SK-N-MC (cell line): ENCODE data around the gene MMP15.

ENCODE experiments used
- DNase-seq: peaks from one replicate; pipeline ENCODE4 v3.0.0-alpha.2; 2011; ENCODE audit warnings: low read depth, low spot score
- H3K27ac ChIP-seq: fragments of 200-600 bp; sonication (generic); 2 replicates; pipeline ENCODE4 v1.5.1; 2016; ENCODE audit warnings: mixed run types
- H3K36me3 ChIP-seq: fragments of 200-600 bp; sonication (generic); 2 replicates; pipeline ENCODE4 v1.6.1; 2017; ENCODE audit warnings: antibody characterized with exemption, low read length, mixed read lengths; ENCODE audit not compliant: insufficient read depth
- H3K4me3 ChIP-seq: fragments of 200-600 bp; sonication (generic); 2 replicates; pipeline ENCODE4 v1.5.1; 2016
- H3K9ac ChIP-seq: fragments of 200-600 bp; sonication (generic); 2 replicates; pipeline ENCODE4 v1.8.0; 2017; ENCODE audit warnings: mixed run types, mixed read lengths; ENCODE audit not compliant: insufficient read length
- H3K9me3 ChIP-seq: fragments of 200-600 bp; sonication (generic); 2 replicates; pipeline ENCODE4 v1.6.1; 2017; ENCODE audit warnings: low read depth, mild to moderate bottlenecking, antibody characterized with exemption, low read length, moderate library complexity, mixed read lengths
- EZH2 ChIP-seq: fragments of 200-600 bp; sonication (generic); IDR thresholded peaks from one replicate; pipeline ENCODE4 v1.6.1; 2017; ENCODE audit warnings: antibody characterized with exemption
- FOXP2 ChIP-seq: optimal IDR thresholded peaks from 2 replicates; pipeline ENCODE3; 2011; ENCODE audit warnings: mild to moderate bottlenecking, moderate library complexity; ENCODE audit not compliant: insufficient read depth; ENCODE audit errors: extremely low read length, control extremely low read depth
- POLR2AphosphoS5 ChIP-seq: IDR thresholded peaks from 2 replicates; pipeline ENCODE4 v1.6.1; 2012; ENCODE audit warnings: mild to moderate bottlenecking, low read depth, low read length, borderline replicate concordance

Gene MMP15

DNA sequence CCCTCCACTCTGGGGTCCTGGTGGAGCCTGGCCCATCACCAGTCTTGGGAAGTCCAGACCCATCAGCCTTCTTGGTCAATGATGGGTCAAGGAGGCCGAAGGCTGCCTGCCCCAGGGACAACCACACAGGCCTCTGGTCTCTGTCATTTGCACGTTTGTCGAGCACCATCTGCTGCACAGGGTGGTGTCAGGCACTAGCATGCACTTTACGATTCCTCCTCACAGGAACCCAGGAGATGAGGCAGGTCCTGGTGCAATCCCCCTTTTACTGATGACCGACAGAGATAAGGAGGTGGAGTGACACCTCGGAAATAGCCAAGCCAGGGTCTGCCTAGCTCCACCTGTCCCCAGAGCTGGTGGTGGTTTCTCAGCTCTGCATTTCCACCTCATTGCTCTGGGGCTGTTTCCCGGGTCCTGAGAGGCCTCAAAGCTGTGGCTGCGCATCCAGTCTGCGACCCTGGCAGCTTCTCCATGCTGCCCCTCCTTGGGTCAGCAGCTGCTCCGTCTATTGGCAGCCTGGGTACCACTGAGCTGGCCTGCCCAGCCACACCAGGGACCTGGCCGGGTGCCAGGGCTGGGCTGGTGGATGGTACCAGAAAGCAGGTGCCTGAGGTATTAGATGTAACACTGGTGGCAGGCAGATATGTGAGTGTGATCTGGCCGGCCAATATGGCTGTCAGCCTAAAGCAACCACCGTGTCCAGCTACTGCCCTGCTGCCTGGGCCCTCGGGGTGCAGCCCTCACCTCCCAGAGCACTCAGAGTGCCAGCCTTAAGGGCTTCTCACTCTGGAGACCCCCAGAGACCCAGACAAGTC, 10.0 kb downstream of the MMP15 start:
- no peak for DNase-seq
- TF ChIP-seq FOXP2: no peak
- TF ChIP-seq EZH2: no peak
- no peak for TF ChIP-seq POLR2AphosphoS5
- Histone ChIP-seq H3K4me3 (no peak overlapping the region), H3K9ac (no peak overlapping the region), H3K36me3 (no peaks in the 10 kb centered on the region), H3K27ac (no peak overlapping the region), H3K9me3 (no peaks in the 10 kb centered on the region)

DNA sequence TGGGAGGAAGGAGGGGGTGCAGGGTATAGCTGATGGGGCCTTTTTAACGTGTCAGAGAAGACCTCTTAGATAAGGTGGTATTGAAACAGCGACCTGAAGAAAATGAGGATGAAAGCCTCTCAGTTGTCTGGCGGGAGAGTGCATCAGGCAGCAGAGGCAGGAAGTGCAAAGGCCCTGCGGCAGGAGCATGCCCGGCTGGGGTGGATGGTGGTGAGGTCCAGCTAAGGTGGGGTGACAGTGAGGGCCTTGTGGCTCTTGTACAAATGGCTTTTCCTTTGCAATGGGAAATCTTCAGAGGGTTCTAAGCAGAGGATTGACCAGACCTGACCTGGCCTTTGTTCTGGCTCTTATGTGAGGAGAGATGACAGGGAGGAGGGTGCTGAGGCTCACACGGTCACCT, 11.4 kb downstream of the MMP15 start:
- no peak overlapping the region for H3K9ac ChIP-seq
- TF ChIP-seq EZH2 (no peak), FOXP2 (no peak), POLR2AphosphoS5 (no peak)
- H3K4me3 ChIP-seq: no peak overlapping the region
- no peaks in the 10 kb centered on the region for H3K9me3 ChIP-seq
- no peak overlapping the region for H3K27ac ChIP-seq
- no peaks in the 10 kb centered on the region for H3K36me3 ChIP-seq
- DNase-seq: no peak

DNA sequence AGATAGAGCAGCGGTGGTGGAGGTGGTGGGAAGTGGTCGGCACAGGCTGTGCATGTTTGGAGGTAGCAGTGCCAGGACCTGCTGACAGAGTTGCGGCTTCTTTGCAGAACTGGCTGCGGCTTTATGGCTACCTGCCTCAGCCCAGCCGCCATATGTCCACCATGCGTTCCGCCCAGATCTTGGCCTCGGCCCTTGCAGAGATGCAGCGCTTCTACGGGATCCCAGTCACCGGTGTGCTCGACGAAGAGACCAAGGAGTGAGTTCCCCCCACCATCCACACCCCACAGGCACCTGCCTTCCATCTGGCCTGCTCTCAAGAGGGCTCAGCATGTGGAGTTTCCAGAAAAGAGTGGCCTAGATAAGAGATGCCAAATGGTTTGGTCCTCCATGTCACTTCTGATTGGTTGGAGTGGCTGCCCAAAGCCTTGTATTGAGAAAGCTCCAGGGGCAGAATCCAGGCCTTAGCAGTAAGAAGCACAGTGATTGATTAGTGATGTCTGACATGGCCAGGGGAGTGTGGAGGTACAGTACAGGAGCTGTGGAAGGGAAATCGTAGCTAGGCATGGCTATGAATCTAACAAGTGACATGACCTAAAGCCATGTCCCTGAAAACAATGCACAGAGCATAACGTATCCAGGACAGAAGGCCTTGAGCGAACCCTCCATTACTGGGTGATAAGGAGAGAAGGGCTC, 12.0 kb downstream of the MMP15 start:
- no peak overlapping the region for H3K4me3 ChIP-seq
- H3K27ac ChIP-seq: no peak overlapping the region
- no peak for DNase-seq
- H3K9me3 ChIP-seq: no peaks in the 10 kb centered on the region
- H3K9ac ChIP-seq: no peak overlapping the region
- H3K36me3 ChIP-seq: no peaks in the 10 kb centered on the region
- TF ChIP-seq POLR2AphosphoS5 (no peak), EZH2 (no peak), FOXP2 (no peak)

DNA sequence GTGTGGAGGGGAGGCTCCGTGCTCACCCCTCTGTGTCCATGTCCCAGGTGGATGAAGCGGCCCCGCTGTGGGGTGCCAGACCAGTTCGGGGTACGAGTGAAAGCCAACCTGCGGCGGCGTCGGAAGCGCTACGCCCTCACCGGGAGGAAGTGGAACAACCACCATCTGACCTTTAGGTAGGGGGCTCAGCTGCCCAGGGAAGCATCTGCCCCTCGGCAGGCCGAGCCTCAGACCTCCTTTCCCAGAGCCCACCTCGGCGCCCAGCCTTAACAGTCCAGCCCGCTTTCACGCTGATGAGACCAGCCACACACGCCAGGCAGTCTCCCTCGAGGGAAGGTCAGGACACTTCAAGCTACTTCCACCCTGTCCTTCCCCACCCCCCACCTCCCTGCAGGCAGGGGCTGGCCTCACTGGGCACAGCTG, 12.7 kb downstream of the MMP15 start:
- no peaks in the 10 kb centered on the region for H3K36me3 ChIP-seq
- no peak for DNase-seq

DNA sequence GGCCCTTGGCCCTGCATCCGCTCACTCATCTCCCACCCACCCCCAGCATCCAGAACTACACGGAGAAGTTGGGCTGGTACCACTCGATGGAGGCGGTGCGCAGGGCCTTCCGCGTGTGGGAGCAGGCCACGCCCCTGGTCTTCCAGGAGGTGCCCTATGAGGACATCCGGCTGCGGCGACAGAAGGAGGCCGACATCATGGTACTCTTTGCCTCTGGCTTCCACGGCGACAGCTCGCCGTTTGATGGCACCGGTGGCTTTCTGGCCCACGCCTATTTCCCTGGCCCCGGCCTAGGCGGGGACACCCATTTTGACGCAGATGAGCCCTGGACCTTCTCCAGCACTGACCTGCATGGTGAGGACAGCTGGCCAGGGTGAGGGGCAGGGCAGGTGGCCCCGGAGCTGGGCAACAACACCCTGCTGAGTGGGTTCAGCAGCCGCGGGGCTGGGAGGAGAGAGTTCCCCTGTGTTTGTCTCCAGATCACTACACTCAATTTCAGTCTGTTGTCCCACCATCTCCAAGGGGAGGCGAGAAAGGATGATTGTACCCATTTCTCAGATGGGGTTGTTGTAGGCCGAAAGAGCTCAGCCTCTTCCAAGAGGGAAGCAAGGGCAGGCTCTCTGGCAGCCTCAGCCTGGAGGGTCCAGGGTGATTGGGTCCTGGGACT, 14.4 kb downstream of the MMP15 start:
- TF ChIP-seq EZH2: no peak
- H3K9ac ChIP-seq: no peak overlapping the region
- no peaks in the 10 kb centered on the region for H3K9me3 ChIP-seq
- no peak overlapping the region for H3K27ac ChIP-seq
- no peak for DNase-seq
- no peaks in the 10 kb centered on the region for H3K36me3 ChIP-seq
- no peak overlapping the region for H3K4me3 ChIP-seq

More for the DNA sequence above, 12.7 kb downstream of the MMP15 start:
- Histone ChIP-seq H3K4me3 (no peak overlapping the region), H3K27ac (no peak overlapping the region), H3K9ac (no peak overlapping the region), H3K9me3 (no peaks in the 10 kb centered on the region)
- TF ChIP-seq POLR2AphosphoS5 (no peak), FOXP2 (no peak), EZH2 (no peak)

DNA sequence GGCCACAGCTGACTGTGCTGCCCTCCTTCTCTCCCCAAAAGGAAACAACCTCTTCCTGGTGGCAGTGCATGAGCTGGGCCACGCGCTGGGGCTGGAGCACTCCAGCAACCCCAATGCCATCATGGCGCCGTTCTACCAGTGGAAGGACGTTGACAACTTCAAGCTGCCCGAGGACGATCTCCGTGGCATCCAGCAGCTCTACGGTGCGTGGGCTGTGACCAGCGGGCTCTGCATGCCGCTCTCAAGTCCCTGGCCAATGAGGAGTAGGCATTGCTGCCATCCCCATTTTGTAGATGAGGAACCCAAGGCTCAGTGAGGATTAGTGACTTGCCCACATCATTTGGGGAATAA, 14.9 kb downstream of the MMP15 start:
- Histone ChIP-seq H3K4me3 (no peak overlapping the region), H3K9ac (no peak overlapping the region), H3K36me3 (no peaks in the 10 kb centered on the region), H3K27ac (no peak overlapping the region), H3K9me3 (no peaks in the 10 kb centered on the region)
- no peak for TF ChIP-seq EZH2
- no peak for TF ChIP-seq FOXP2
- TF ChIP-seq POLR2AphosphoS5: no peak
- no peak for DNase-seq

DNA sequence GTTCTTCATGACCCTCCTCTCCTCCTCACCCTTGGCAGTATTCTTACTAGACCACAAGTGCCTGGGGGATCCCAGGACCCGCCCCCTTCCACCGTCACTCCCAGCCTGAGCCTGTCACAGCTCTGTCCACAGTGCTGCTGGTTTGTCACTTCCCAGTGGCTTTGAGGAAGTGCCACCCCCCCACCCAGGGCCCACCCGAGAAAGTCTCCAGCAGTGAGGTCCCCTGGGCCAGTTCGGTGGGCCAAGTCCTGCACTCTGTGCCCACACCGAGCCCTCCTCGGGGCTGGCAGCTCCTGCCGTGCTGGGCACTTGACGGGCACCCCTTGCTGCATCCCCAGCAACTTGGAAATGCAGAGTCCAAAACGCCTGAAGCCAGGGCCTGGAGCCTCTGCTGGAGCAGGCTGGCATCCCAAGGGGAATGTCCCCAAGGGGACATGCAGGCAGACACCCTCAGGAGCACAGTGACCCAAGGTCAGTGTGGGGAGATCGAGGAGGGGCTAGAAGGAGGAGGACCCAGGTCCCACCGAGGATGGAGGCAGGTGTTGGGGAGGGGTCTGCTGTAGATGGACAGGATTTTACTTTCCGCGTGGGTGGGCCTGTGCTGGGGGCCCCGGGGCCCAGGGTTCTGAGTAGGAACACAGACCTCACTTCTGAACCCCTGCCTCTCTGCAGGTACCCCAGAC, 15.5 kb downstream of the MMP15 start:
- no peak overlapping the region for H3K9ac ChIP-seq
- H3K27ac ChIP-seq: no peak overlapping the region
- no peak for DNase-seq
- no peaks in the 10 kb centered on the region for H3K36me3 ChIP-seq
- no peak overlapping the region for H3K4me3 ChIP-seq
- H3K9me3 ChIP-seq: no peaks in the 10 kb centered on the region
- TF ChIP-seq POLR2AphosphoS5 (no peak), FOXP2 (no peak), EZH2 (no peak)

DNA sequence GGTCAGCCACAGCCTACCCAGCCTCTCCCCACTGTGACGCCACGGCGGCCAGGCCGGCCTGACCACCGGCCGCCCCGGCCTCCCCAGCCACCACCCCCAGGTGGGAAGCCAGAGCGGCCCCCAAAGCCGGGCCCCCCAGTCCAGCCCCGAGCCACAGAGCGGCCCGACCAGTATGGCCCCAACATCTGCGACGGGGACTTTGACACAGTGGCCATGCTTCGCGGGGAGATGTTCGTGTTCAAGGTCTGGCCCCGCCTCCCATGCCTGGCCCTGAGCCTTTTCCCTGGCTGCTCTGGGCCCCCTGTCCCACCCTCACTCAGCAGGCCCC, 16.0 kb downstream of the MMP15 start:
- H3K36me3 ChIP-seq: no peaks in the 10 kb centered on the region
- DNase-seq: no peak
- no peak overlapping the region for H3K4me3 ChIP-seq
- H3K9me3 ChIP-seq: no peaks in the 10 kb centered on the region
- H3K9ac ChIP-seq: no peak overlapping the region
- TF ChIP-seq EZH2: no peak
- H3K27ac ChIP-seq: no peak overlapping the region
